Skin of body (tissue), 2 donors: ENCODE results near the gene ADAMTSL4. TPM values are rescaled to one million over a fixed set of nuclear protein-coding genes. Genes with fewer than 3 reads are reported as not detected.
"Not testable (repeated sequence)": the region's sequence is repeated elsewhere in the genome, so short reads cannot be mapped to it uniquely, and the experiment has no call there.

Source experiments
- DNase-seq: peaks from one replicate; lab custom pipeline; 2025; lab: John Stamatoyannopoulos, UW
- total RNA-seq: library from RNA; depleted of rRNA; stranded (reverse); fragments of >200 nt; gene quantifications from one replicate; pipeline ENCODE4 v1.2.3, GENCODE V29; 2014

ADAMTSL4 gene
- total RNA-seq, 1 donor from 2014 or later: 22.1 TPM

DNA sequence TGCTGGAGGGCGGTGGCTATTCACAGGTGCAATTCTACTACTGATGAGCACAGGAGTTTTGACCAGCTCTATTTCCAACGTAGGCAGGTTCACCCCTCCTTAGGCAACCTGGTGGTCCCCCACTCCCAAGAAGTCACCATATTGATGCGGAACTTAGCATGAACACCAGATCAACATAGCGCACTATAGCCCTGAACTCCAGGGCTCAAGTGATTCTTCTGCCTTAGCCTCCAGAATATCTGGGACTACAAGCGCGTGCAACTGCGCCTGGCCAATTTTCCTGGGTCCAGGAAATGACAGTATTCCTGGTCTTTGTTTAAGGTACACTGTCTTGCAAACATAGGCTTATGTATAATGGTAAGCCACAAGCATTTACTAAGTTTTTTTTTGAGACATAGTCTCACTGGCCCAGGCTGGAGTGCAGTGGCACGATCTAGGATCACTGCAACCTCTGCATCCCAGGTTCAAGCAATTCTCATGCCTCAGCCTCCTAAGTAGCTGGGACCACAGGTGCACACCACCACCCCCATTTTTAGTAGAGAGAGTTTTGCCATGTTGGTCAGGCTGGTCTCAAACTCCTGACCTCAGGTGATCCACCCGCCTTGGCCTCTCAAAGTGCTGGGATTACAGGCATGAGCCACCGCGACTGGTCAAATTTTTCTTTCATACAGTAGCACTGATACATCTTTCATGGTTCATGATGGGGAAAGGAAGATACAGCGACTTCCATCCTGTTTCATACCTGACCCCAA is 17.6 kb downstream of the ADAMTSL4 start:
- no peak for DNase-seq

DNA sequence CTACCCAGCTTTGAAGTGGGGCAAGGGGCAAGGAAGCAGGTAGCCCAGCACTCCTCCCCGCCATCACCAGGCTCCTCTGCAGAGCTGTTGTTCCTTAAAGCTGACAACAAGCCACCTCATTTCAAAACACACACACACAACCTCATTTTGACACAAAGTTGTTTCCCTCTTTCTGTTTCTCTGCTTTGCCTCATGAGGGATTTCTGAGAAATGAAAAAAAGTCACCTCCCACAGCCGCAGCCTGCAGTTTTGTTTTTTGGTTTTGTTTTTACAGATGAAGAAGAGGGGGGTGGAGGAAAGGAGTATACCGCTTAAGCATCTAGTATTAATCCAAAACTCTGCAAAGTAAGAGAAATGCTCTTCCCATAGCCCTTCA is 18.1 kb downstream of the ADAMTSL4 start:
- peak; percentile 74 for DNase-seq

DNA sequence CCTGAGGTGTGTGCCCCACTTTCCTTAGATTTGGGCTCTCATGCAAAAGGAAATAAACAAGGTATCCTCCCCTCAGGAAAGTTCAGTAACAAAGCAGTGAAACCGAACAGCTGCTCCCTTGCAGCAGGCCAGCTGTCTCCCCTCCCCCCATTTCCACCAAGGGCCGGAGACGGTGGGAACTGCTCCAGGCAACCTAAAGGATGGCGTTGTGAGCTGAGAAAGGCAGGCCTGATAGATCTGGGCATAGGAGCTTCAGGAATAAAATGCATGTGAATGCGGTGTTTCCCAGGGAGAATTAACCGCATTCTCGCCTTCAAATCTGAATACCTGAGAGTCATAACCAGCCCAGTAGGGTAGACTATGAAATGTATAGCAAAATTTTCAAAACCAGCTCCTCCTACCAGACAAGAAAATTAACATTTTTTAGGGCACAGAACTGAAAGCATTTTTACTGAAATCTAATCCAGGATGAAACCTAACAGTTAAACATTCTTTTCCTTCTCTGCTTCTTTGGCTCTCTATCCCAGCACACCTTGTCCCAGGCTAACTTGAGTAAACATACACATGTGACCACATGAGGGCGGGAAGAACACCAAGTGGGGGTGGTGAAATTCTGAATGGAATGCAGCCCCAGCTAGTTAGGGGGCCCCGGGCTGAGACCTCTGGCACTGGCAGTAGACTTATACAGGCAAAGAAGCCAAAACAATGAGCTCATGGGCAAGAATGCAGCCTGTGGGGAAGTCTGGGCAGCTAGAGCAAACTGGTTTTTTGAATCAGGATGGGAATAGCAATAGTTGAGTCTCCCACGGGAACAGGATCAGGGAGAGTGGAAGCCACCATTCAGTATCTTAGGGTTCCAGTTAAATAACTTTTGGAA is 18.7 kb downstream of the ADAMTSL4 start:
- DNase-seq: peak; percentile 74

DNA sequence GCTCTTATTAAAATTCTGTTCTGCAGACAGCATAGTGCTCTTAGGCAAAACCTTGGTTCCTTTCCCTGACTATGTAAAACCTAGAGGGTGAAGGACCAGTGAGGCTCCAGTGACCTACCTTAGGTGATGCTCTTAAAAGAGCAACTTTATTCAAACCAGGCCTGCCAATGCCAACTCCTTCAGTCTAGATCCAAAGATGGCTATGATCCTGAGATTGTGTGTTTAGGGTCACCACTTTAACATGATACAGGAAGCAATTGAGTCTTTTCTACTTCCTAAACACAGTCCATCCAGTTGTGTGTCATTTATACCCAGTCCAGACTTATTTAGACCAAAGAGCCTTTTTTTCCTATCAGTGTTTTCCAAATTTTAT is 19.4 kb downstream of the ADAMTSL4 start:
- no peak for DNase-seq

DNA sequence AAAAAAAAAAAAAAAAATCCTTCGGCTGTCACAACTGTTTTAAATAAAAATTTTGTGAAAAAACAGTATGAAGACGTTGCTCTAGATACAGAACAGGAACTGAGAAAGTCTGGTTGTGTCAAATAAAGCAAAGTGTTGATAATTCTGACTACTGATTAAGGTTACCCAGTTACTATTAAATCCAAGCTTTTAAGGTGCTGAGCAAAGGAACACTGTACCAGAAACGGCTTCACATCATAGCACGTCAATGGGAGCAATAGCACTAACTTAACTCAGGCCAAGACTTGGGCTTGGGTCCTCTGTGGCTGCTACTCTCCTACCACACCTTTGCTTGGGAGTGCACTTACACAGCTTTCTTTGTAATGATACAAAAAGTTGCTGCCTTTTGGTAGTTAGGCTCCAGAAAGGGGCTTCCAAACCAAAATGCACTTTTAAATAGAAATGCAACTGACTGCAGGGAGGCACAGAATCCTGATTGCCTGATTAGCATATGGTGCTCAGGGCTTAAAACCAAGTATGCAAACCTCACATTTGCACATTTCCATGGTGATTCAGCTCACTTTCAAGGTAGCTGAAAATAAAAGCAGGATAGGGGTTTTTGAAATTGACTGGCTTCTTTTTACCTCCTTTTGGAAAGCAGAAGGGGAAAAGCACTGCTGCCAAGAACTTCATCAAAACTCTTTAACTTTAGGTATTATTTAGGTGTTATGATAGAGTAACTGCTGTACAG is 23.9 kb downstream of the ADAMTSL4 start:
- DNase-seq: no peak

DNA sequence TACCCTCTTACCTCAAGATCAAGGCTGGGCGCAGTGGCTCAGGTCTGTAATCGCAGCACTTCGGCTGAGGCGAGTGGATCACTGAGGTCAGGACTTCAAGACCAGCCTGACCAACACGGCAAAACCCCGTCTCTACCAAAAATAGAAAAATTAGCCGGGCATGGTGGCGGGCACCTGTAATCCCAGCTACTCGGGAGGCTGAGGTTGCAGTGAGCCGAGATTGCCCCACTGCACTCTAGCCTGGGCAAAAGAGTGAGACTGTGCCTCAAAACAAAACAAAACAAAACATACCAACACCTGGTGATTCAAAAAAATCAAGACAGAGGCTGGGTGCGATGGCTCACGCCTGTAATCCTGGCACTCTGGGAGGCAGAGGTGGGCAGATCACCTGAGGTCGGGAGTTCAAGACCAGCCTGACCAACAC is 24.5 kb downstream of the ADAMTSL4 start:
- not testable (repeated sequence) for DNase-seq

DNA sequence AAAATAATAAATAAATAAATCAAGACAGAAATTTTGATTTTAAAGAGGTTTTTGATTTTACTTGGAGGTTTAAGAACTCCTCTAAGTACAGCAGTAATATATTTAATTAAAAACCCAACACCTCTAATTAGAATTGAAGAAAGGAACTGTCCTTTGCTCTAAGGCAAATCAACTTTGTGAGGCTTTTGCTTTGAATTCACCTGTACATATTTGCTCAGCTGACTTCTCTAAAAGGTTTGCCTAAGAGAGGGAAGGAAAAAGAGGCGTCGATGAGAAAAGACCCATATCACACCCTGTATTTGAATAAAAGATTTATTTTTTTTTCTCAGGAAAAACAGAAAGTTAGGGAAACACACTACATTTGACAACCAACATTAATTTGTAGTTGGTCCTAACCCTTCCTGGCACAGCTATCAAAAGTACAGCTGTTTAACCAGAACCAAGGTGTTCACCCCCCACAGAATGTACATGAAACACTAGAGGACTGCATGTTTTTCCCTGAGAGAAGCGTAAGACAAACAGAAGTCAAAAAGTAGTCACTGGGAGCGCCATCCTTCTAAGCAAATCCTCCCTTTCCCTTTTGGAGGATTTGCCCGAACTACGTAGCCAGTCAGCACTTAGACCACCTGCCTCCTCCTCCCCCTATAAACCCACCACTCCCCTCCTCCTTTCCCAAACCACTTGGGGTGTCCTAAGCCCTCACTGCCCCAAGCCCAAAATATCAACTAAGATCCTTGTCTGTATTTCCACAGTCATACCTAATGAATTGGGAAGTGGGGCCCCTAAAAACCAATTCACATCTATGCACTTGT is 25.3 kb downstream of the ADAMTSL4 start:
- DNase-seq: no peak

DNA sequence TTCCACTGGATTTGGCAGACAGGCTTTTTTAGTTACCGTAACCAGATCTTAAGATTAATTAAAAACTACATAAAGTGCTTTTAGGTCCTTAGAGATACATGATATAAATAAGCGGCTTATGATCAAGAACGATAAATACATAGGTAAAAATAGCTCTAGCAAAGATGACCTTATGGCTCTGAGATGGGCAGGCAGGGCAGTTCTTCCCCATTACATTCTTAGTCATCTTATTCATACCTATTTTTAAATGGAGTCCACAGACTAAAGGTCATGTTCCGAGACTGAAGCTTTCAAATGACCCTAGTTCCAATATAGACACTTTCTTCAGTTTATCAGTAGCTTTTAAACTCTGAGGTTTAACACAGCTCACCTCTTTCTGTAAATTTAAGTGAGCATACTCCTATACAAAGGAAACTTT is 25.9 kb downstream of the ADAMTSL4 start:
- DNase-seq: no peak

DNA sequence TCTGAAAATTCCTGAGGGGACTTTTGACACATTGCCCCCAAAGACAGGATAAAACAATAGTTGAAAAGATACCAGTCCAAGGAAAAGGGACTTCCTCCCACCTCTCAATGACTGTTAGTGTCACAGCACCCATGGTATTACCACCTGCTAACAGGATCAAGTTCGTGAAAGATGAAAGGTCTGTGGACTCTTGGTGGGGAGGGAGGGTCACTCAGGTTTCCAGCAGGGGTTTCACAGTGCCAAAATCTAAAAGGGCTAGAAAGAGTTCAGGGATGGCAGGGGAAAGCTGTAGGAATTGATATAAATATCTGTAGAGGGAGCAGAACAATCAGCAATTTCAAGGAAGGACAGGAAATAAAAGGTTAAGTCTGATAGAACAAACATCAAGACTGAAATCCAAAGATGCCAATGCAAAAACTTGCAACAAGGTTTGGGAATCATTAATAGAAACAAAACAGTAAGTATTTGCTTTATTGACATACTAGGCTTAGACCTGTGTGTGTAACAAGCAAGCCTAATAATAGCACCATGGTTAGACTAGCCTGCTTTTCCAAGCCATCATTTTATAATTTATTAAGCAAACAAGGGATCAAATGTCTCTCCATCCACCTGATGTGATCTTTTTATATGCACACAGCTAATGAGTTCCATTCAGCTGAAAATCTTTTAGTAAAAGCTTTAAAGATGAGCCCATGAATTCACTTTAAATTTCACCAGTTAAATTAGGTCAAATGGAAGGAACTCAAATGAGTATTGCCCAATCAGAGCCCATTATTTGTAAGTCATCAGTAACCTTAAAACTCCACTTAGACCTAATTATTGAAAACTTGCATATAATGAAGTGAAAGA is 26.5 kb downstream of the ADAMTSL4 start:
- DNase-seq: no peak

DNA sequence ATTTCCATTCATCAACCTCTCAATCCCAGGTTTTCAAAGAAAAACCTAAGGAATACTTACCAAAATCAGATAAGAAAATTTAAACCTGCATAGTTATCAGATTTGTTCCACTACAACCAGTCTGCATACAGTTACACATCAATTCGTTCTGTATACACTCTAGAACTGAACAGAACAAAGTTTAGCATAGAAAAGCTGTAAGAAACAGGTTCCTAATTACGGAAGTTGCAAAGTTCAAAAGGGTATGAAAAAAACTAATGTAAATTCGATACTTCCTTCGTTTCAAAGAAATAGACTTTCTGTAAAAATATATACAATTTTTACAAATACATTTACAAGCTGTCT is 27.1 kb downstream of the ADAMTSL4 start:
- DNase-seq: no peak

DNA sequence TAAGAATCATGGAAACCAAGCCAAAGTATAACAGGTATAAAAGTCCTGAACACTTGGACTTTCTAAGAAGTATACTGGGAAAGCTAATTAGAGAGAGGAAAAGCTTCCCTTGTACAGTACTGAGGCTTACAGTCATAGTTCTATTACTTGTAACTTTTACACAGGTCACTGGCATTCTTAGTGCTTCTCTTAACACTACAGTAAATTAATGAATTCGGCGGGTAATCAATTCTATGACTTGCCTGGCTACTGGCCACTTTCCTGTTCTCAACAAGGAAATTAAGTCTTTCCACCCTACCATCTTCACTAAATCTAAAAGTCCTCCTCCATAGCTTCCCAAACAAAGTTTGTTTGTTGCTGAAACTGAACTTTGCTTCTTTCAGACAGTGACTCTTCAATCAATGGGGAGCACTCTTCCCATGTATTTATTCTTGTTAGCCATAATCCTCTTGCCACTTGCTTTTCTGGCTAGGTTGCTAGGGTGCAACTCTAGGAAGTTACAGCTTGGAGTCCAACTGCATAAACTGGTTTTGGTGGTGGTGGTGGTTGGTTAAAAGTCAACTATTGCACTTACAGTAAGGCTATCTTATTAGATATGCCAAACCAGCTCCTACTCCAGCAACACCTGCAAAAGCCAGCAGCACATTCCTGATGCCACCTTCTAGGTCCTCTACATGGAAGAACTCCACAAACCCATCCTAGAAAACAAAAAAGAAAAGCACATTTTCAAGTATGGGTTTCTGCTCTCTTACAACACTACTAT is 27.8 kb downstream of the ADAMTSL4 start:
- no peak for DNase-seq

DNA sequence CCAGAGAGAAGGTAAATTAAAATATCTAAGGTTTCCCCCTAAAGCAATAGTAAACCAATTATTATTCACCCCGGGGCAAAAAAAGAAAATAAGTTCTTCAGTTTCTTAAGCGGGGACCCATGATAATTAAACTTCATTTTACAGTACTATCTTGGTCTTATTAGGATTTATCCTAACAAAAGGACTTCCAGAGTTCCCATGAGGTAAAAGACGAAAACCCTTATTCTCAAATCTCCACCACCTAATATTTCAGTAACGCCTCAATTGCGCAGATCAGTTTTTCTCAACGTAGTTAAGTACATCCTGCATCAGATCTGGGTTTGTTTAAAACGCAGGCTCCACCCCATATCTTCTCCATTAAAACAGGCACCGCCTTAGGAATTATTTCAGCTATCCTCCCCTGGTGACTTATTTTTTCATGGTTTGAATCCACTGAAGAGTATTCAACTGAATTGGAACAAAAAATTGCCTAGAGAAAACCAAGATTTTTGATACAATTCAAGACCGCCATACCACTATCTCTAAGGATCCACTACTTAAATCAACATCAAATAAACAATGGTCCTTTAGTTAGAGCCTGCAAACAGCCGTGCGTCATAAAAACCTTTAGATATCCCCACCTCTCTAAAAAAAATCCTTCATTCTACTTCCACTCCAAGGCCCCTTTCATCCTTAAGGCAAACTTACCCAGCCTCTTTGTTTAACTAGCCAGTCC is 28.5 kb downstream of the ADAMTSL4 start:
- peak; percentile 44 for DNase-seq

DNA sequence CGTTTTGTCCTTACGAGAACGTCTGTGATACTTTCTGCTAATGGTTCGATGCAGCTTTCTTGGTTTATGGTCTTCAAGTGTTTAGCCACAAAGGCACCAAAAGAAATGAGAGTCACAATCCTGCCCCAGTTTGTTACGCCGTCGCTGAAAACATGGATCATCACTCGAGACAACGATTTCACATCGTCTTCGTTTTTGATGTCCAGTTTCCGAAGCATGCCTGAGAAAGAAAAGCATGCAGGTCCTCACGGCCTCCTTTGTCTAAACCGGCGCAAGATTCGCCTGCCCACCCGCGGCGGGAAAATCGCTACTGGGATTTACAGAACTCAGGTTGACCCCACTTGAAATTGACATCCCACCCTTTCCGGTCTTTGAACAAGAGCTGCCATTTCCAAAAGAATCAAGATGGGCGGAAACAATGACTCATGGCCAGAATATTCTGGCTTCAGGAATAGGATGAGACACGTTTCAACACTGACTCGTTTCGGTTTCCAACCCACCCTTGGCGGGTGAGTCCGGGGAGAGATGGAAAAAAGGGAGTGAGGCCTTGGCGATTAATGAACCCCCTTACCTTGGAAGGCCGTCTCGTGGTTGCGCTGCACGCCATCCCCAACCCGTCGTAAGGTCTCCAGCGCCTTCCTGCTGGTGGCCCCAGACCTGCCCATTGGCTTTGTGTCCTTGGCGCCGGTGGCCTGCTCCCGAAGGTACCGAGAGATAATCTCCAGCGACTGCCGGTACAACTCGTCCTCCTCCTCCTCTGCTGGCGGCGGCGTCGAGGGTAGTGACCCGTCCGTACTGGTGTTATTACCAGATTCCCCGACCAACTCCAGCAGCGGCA is 29.3 kb downstream of the ADAMTSL4 start:
- peak; percentile 92 for DNase-seq

DNA sequence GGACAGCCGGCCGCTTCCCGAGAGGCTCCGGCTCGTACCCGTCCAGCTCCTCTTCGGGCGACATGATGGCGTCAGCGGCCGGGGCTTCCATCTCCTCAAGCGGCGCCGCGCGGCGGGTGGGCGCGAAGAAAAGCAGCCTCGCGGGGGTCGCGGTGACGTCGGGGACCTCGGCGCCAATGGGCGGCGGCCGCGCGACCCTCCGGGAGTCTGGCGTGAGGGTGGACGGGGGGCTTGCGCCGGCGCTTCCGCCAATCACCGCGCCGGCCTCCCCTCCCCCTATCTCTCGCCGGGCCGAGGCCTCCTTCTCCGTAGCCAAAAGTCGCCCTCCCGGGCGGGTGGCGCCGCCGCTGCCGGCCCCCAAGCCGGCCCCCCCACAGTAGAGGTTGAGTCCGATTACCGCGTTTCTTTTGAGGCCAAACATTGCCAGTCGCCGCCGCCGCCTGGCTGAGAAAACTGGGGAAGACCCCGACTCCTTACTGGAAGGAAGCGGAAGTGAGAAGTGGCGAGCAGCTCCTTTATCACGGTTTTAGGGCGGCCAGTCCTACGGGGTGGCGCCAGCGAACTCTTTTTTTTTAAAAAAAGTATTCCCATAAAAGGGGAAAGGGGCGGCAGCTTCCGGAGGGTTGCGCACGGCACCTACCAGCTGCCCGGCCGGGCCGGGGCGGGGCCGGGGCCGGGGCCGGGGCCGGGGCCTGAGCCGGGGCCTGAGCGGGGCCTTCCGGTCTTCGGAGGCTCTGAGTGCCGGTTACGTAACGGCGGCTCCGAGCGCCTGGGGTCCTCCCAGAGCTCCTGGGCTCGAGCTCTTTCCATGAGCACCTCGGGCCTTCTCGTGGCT is 30.1 kb downstream of the ADAMTSL4 start, which contains the start of gene MCL1:
TSS of gene MCL1 (minus strand) at position 501 of the 835 bp plus-strand sequence. CDS start at position 421, 80 bp downstream.
- peak; percentile 95 for DNase-seq

DNA sequence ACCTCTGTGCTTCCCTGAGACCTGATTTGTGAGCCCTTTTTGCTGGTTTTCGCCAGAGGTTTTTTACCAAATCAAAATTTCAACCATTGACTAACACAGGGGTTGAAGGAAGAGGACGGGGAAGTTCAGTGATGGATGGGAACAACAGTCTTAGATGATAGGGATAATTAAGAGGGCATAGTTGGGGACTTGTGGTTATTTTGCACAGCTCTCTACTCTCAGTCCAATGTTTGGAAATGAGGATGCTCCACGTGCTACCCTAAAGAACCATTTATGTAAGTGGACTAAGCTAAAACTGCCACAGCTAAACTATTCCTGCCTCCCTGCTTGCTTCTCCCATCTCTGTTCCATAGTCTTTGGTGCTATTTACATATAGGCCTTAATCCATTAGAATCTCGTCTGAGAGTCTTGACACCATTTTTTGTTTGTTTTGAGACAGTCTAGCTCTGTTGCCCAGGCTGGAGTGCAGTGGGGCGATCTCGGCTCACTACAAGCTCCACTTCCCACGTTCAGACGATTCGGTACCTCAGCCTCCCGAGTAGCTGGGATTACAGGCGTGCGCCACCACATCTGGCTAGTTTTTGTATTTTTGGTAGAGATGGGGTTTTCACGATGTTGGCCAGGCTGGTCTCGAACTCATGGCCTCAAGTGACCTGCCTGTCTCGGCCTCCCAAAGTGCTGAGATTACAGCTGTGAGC is 30.9 kb downstream of the ADAMTSL4 start:
- no peak for DNase-seq

DNA sequence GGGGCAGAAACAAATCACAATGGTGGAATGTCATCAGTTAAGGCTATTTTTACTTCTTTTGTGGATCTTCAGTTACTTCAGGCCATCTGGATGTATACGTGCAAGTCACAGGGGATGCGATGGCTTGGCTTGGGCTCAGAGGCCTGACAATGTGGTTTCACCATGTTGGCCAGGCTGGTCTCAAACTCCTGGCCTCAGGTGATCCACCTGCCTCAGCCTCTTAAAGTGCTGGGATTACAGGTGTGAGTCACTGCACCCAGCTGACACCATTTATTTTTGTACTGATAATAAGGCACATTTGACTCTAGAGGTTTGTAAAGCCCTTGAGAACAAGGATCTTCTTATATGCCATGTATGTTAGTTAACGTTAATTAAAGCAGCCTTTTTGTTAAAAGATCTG is 31.8 kb downstream of the ADAMTSL4 start:
- DNase-seq: not testable (repeated sequence)
